Neuronal stem cell (in vitro differentiated cells): Measurements from ENCODE around the gene PPP3CA.

Experiments used
- DNase-seq: peaks from one replicate; pipeline ENCODE4 v3.0.0-alpha.2; 2013; ENCODE audit warnings: low spot score
- H2AFZ ChIP-seq: one replicate; pipeline ENCODE4 v1.6.1; 2013; ENCODE audit warnings: mild to moderate bottlenecking, low read length, inconsistent platforms
- H2AK5ac ChIP-seq: 2 replicates; pipeline ENCODE4 v1.6.1; 2013; ENCODE audit warnings: low read depth, mild to moderate bottlenecking, inconsistent platforms, low read length, moderate library complexity, mixed read lengths
- H2BK120ac ChIP-seq: 2 replicates; pipeline ENCODE4 v1.6.1; 2013; ENCODE audit warnings: low read depth, mild to moderate bottlenecking, inconsistent platforms, low read length, moderate library complexity, mixed read lengths
- H2BK12ac ChIP-seq: one replicate; pipeline ENCODE4 v1.6.1; 2013; ENCODE audit warnings: low read length, inconsistent platforms
- H2BK15ac ChIP-seq: 2 replicates; pipeline ENCODE4 v1.6.1; 2013; ENCODE audit warnings: mild to moderate bottlenecking, low read length, inconsistent platforms, mixed read lengths
- H2BK5ac ChIP-seq: one replicate; pipeline ENCODE4 v1.6.1; 2013; ENCODE audit warnings: inconsistent platforms, mild to moderate bottlenecking, low read length, moderate library complexity
- H3K14ac ChIP-seq: one replicate; pipeline ENCODE4 v1.6.1; 2013; ENCODE audit warnings: low read length, inconsistent platforms
- H3K18ac ChIP-seq: 2 replicates; pipeline ENCODE4 v1.6.1; 2013; ENCODE audit warnings: low read length, inconsistent platforms
- H3K23ac ChIP-seq: 2 replicates; pipeline ENCODE4 v1.6.1; 2013; ENCODE audit warnings: low read depth, mild to moderate bottlenecking, mixed read lengths, low read length, inconsistent platforms; ENCODE audit not compliant: poor library complexity
- H3K27ac ChIP-seq: replicated peaks from 3 replicates; pipeline ENCODE4 v1.5.1; 2013; ENCODE audit warnings: low read length, inconsistent platforms
- H3K27me3 ChIP-seq, 3 experiments: 2 replicates each; pipeline ENCODE4 v1.6.1; 2013; ENCODE audit warnings: low read length in 3 of 3, mild to moderate bottlenecking in 2 of 3, inconsistent platforms in 1 of 3, low read depth in 1 of 3, mixed read lengths in 1 of 3, moderate library complexity in 1 of 3; ENCODE audit not compliant: control insufficient read depth in 3 of 3, insufficient read depth in 3 of 3
- H3K36me3 ChIP-seq, 2 donors: replicated peaks in 1 of 2; 2 replicates each; pipeline ENCODE4 v1.6.1; 2013; ENCODE audit warnings: low read length in 2 of 2; ENCODE audit not compliant: control insufficient read depth in 2 of 2, insufficient read depth in 2 of 2
- H3K4ac ChIP-seq: 2 replicates; pipeline ENCODE4 v1.6.1; 2013; ENCODE audit warnings: inconsistent platforms, mild to moderate bottlenecking, low read length, moderate library complexity
- H3K4me1 ChIP-seq, 2 donors: 1 replicate in 1 of 2; 2 replicates in 1 of 2; pipeline ENCODE4 v1.6.1; 2013; ENCODE audit warnings: low read length in 2 of 2, low read depth in 1 of 2; ENCODE audit not compliant: control insufficient read depth in 2 of 2, insufficient read depth in 1 of 2
- H3K4me2 ChIP-seq: one replicate; pipeline ENCODE4 v1.6.1; 2013; ENCODE audit warnings: mild to moderate bottlenecking, low read length, inconsistent platforms; ENCODE audit not compliant: insufficient read depth, poor library complexity, severe bottlenecking
- H3K4me3 ChIP-seq, 2 donors: 2 replicates each; pipeline ENCODE4 v1.5.1; 2013; ENCODE audit warnings: low read length in 2 of 2, mild to moderate bottlenecking in 2 of 2, inconsistent platforms in 1 of 2, moderate library complexity in 1 of 2
- H3K79me1 ChIP-seq: one replicate; pipeline ENCODE4 v1.6.1; 2013; ENCODE audit warnings: low read depth, mild to moderate bottlenecking, inconsistent platforms, low read length, moderate library complexity
- H3K9ac ChIP-seq: one replicate; pipeline ENCODE4 v1.6.1; 2013; ENCODE audit warnings: mild to moderate bottlenecking, low read depth, low read length, inconsistent platforms; ENCODE audit not compliant: poor library complexity
- H3K9me3 ChIP-seq, 2 donors: replicated peaks in 1 of 2; 2 replicates each; pipeline versions ENCODE3 to v1.6.1; 2013; ENCODE audit warnings: low read length in 2 of 2, mild to moderate bottlenecking in 2 of 2, inconsistent platforms in 1 of 2, low read depth in 1 of 2, mixed read lengths in 1 of 2, moderate library complexity in 1 of 2; ENCODE audit not compliant: control insufficient read depth in 2 of 2, insufficient read depth in 1 of 2
- H4K8ac ChIP-seq: one replicate; pipeline ENCODE4 v1.6.1; 2013; ENCODE audit warnings: low read depth, mild to moderate bottlenecking, inconsistent platforms, low read length, moderate library complexity
- H4K91ac ChIP-seq: one replicate; pipeline ENCODE4 v1.6.1; 2013; ENCODE audit warnings: low read length, low read depth, mild to moderate bottlenecking, inconsistent platforms; ENCODE audit not compliant: poor library complexity
- WGBS, 2 donors: extraction: QIAGEN DNeasy Blood & Tissue Kit; methylation state at CpG; one replicate each; pipeline ENCODE4 v1.1.7; 2013; ENCODE audit warnings: missing lambda C conversion rate in 2 of 2, mixed read lengths in 1 of 2; ENCODE audit not compliant: insufficient read length in 2 of 2, insufficient replicate concordance in 1 of 2; ENCODE audit errors: extremely low coverage in 2 of 2; 5-methylcytosine and 5-hydroxymethylcytosine counted together

PPP3CA gene

DNA sequence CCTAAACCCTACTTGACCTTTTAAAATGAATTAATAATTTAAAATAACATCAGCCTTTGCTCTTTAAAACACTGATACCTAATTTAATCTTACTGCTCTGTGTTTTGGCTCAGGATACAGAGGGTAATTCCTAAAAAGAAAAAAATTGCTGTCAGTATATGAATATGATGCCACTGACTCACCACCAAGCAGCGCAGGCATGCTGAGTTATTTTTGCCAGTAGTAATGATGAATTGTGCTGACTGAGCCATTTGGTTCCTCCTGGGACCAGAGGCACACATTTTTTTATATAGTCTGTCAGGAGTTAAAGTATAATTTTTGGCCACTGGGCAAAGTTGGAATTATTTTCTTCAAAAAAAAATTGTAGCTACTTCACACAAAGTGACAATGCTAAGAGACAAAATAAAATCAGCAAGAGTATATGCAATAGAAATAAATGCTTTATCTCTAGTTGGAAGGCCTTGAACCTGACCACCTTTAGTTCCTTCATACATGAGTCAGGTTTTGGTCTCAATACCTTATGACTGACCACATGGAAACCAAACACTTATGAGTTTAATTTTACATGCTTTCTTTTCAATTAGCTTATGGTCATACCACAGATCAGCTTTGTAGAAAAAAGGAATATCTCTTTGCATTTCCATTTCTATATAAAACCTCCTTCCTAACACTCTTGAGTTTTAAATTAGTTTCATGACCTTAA lies 115.1 kb downstream of the PPP3CA start:
- Histone ChIP-seq H3K14ac (no peak overlapping the region), H3K27ac (no peak overlapping the region), H3K18ac (no peak overlapping the region), H2AK5ac (no peak overlapping the region), H3K9me3 (no peaks in the 10 kb centered on the region), H4K8ac (no peak overlapping the region), H2AFZ (no peak overlapping the region), H4K91ac (no peak overlapping the region), H2BK5ac (no peak overlapping the region), H3K27me3 (no peaks in the 10 kb centered on the region), H3K4me1 (no peaks in the 10 kb centered on the region), H2BK120ac (no peak overlapping the region), H3K9ac (no peak overlapping the region), H3K4me3 (no peak overlapping the region), H2BK15ac (no peak overlapping the region), H2BK12ac (no peak overlapping the region), H3K79me1 (peaks cover 2% of the 10 kb centered on the region), H3K4me2 (no peak overlapping the region), H3K4ac (no peak overlapping the region), H3K36me3 (no peaks in the 10 kb centered on the region), H3K23ac (no peak overlapping the region)
- no peak for DNase-seq
- no CpG with 5 or more reads among the region's 1 CpG for WGBS, 2 donors

DNA sequence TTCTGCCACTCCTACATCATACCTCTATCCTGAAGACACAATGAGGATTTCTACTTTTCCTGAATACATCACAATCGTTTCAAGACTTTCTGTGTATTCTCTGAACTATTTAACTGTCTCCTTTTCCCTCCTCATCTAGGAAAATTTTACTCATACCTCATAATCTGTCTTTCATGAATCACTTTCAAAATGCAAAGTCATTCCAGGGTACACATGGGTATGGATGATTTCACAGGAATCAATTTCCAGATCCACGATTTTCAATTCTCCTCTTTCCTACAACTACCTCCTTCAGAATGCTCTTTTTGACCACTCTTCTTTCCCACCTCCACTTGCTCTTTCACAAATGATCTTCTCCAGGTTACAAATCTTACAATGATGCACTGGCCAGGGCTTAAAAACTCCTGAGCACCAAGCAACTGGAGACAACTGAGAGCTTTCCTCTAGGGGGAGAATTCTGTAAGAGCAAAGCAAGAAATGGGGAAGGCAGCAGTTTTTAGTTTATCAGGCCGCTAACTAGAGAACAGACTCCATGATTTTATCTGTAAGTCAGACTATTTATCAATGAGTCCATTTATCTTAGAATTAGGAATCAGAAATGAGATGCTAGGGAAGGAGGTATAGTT lies 116.4 kb downstream of the PPP3CA start:
- Histone ChIP-seq H2BK12ac (no peak overlapping the region), H4K91ac (no peak overlapping the region), H3K9me3 (no peaks in the 10 kb centered on the region), H3K4me1 (no peaks in the 10 kb centered on the region), H2BK120ac (no peak overlapping the region), H2AFZ (no peak overlapping the region), H3K4ac (no peak overlapping the region), H3K4me2 (no peak overlapping the region), H3K27ac (no peak overlapping the region), H2AK5ac (no peak overlapping the region), H2BK15ac (no peak overlapping the region), H2BK5ac (no peak overlapping the region), H3K79me1 (peaks cover 2% of the 10 kb centered on the region), H4K8ac (no peak overlapping the region), H3K27me3 (no peaks in the 10 kb centered on the region), H3K14ac (no peak overlapping the region), H3K36me3 (no peaks in the 10 kb centered on the region), H3K23ac (no peak overlapping the region), H3K18ac (no peak overlapping the region), H3K4me3 (no peak overlapping the region), H3K9ac (no peak overlapping the region)
- DNase-seq = no peak
- no CpG with 5 or more reads among the region's 3 CpGs for WGBS, 2 donors

DNA sequence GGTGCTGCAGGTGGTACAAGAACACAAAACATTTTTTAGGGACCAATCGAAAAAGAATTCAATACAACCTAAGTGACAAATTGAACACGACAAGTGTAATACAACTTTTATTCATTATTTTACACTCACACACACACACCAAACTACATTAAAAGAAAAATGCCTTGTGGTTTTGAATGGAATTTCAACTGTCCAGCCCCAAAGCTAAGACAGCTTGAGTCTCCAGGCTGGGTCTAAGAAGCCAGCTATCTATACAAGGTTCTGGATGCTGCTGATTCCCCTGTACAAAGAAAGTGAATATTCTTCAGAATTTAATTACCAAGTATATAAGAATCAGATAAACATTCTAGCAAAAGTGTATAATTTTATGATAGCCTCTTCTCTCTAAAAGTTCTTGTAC lies 118.2 kb downstream of the PPP3CA start:
- no peaks in the 10 kb centered on the region for H3K9me3 ChIP-seq
- no CpG with 5 or more reads among the region's 2 CpGs for WGBS, 2 donors
- peaks cover 2% of the 10 kb centered on the region for H3K79me1 ChIP-seq
- no peak overlapping the region for H3K4ac ChIP-seq
- no peak overlapping the region for H2BK12ac ChIP-seq
- no peak overlapping the region for H3K23ac ChIP-seq
- no peak overlapping the region for H3K27ac ChIP-seq
- H2BK120ac ChIP-seq = no peak overlapping the region
- H4K8ac ChIP-seq = no peak overlapping the region
- no peak overlapping the region for H3K18ac ChIP-seq
- no peak overlapping the region for H2AK5ac ChIP-seq
- H2AFZ ChIP-seq = no peak overlapping the region
- no peak overlapping the region for H3K4me3 ChIP-seq
- no peaks in the 10 kb centered on the region for H3K27me3 ChIP-seq
- H2BK5ac ChIP-seq = no peak overlapping the region
- H3K36me3 ChIP-seq = no peaks in the 10 kb centered on the region
- H4K91ac ChIP-seq = no peak overlapping the region
- no peak for DNase-seq
- H3K4me1 ChIP-seq = no peaks in the 10 kb centered on the region
- H2BK15ac ChIP-seq = no peak overlapping the region
- no peak overlapping the region for H3K9ac ChIP-seq
- no peak overlapping the region for H3K14ac ChIP-seq
- H3K4me2 ChIP-seq = no peak overlapping the region

DNA sequence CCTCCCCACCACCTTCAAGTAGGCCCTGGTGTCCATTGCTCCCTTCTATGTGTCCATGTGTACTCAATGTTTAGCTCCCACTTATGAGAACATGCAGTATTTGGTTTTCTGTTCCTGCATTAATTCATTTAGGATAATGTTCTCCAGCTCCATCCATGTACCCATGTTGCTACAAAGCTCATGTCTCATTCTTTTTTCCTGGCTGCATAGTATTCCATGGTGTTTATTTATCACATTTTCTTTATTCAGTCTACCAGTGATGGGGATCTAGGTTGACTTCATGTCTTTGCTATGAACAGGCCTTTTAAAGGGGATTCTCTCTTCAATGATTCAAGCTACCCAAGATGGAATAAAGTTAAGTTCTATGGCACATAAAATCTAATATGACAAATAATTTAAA lies 119.6 kb downstream of the PPP3CA start:
- H4K91ac ChIP-seq = no peak overlapping the region
- peaks cover 2% of the 10 kb centered on the region for H3K79me1 ChIP-seq
- H3K4ac ChIP-seq = no peak overlapping the region
- no peak overlapping the region for H2AFZ ChIP-seq
- no peak overlapping the region for H3K18ac ChIP-seq
- no peaks in the 10 kb centered on the region for H3K27me3 ChIP-seq
- H3K9me3 ChIP-seq = no peaks in the 10 kb centered on the region
- no peak overlapping the region for H3K4me2 ChIP-seq
- no peak overlapping the region for H2BK15ac ChIP-seq
- no peak overlapping the region for H3K27ac ChIP-seq
- no peak overlapping the region for H4K8ac ChIP-seq
- H2AK5ac ChIP-seq = no peak overlapping the region
- H2BK120ac ChIP-seq = no peak overlapping the region
- H3K23ac ChIP-seq = no peak overlapping the region
- DNase-seq = no peak
- no peak overlapping the region for H3K9ac ChIP-seq
- H3K4me1 ChIP-seq = no peaks in the 10 kb centered on the region
- H3K4me3 ChIP-seq = no peak overlapping the region
- H2BK12ac ChIP-seq = no peak overlapping the region
- no peak overlapping the region for H2BK5ac ChIP-seq
- H3K14ac ChIP-seq = no peak overlapping the region
- H3K36me3 ChIP-seq = no peaks in the 10 kb centered on the region
